HCT116 (cell line): ENCODE results near the gene SHISA4.

Experiments
- ATF3 ChIP-seq: IDR thresholded peaks from 2 replicates; pipeline ENCODE4 v1.6.1; 2012
- CTCF ChIP-seq, 3 experiments: fragments of 200-600 bp in 1 of 3; sonication (generic) in 1 of 3; IDR thresholded peaks in 2 of 3; conservative IDR thresholded peaks in 1 of 3; 2 replicates each; pipeline ENCODE4 v1.5.1; 2012 to 2017; ENCODE audit warnings: low read depth in 2 of 3, low read length in 2 of 3, antibody characterized with exemption in 1 of 3, borderline replicate concordance in 1 of 3, control low read depth in 1 of 3, mild to moderate bottlenecking in 1 of 3, mixed read lengths in 1 of 3, mixed run types in 1 of 3, moderate library complexity in 1 of 3; ENCODE audit not compliant: insufficient read depth in 1 of 3
- MAX ChIP-seq: IDR thresholded peaks from 2 replicates; pipeline ENCODE4 v1.6.1; 2012
- POLR2A ChIP-seq: IDR thresholded peaks from 2 replicates; pipeline ENCODE4 v1.7.0; 2011; ENCODE audit warnings: borderline replicate concordance; ENCODE audit not compliant: insufficient read depth, insufficient read length; ENCODE audit errors: extremely low read depth
- POLR2AphosphoS5 ChIP-seq: IDR thresholded peaks from 2 replicates; pipeline ENCODE4 v1.6.1; 2011; ENCODE audit warnings: mild to moderate bottlenecking, low read depth, low read length, moderate library complexity
- RAD21 ChIP-seq: IDR thresholded peaks from 2 replicates; pipeline ENCODE4 v1.6.1; 2012; ENCODE audit warnings: low read depth, mild to moderate bottlenecking
- REST ChIP-seq: IDR thresholded peaks from 2 replicates; pipeline ENCODE4 v1.6.1; 2012; ENCODE audit warnings: low read depth
- SRF ChIP-seq: IDR thresholded peaks from 2 replicates; pipeline ENCODE4 v1.6.1; 2012; ENCODE audit warnings: low read depth
- TCF7L2 ChIP-seq: IDR thresholded peaks from 2 replicates; pipeline ENCODE4 v1.7.0; 2011; ENCODE audit warnings: borderline replicate concordance, inconsistent platforms; ENCODE audit not compliant: insufficient read depth, insufficient read length; ENCODE audit errors: extremely low read depth
- YY1 ChIP-seq: IDR thresholded peaks from 2 replicates; pipeline ENCODE4 v1.6.1; 2011; ENCODE audit warnings: low read length, low read depth, moderate library complexity, mild to moderate bottlenecking; ENCODE audit not compliant: insufficient replicate concordance; ENCODE audit errors: extremely low read depth
- ZNF274 ChIP-seq: fragments of 200-500 bp; sonication (Bioruptor generic); IDR thresholded peaks from 2 replicates; pipeline ENCODE4 v1.6.1; 2014; ENCODE audit warnings: mild to moderate bottlenecking, low read depth, low read length, inconsistent platforms

- no peak for TF ChIP-seq POLR2A
- TF ChIP-seq CTCF (IDR thresholded peaks at IDR 0.05 in 2 of 3, conservative IDR thresholded peaks at IDR 0.05 in 1 of 3; ENCODE audit: borderline replicate concordance in 1 of 3, insufficient read depth in 1 of 3, low read depth in 2 of 3, low read length in 2 of 3), result peak; percentile 65 to 70 (median 69)
- no peak for TF ChIP-seq TCF7L2
- no peak; the same call in 1 of the 2 replicates for TF ChIP-seq POLR2AphosphoS5
- no peak for TF ChIP-seq ZNF274
- peak; percentile 20 for TF ChIP-seq YY1
- TF ChIP-seq ATF3, result no peak
- TF ChIP-seq MAX, result no peak
- TF ChIP-seq RAD21, result peak; percentile 80
- no peak for TF ChIP-seq REST
- TF ChIP-seq SRF, result no peak
These were observed 10.8 kb upstream of the SHISA4 start for GRCh38 chr1:201877877-201878401.
